GM18498 (cell line): ENCODE results near the gene ABCA9.

Experiments used
- ATAC-seq: cut with Tn5 transposase; IDR thresholded peaks from one replicate; pipeline ENCODE4 v1.9.1; 2021; ENCODE audit warnings: mild to moderate bottlenecking, moderate library complexity; ENCODE audit not compliant: unreplicated experiment

Gene ABCA9

GRCh38 chr17:69069226-69069750 is 8.6 kb upstream of the ABCA9 start:
- ATAC-seq = no peak

- ATAC-seq = no peak
Measured at GRCh38 chr17:69067274-69068047, 6.7 kb upstream of the ABCA9 start.

GRCh38 chr17:69066482-69066881 is 5.8 kb upstream of the ABCA9 start:
- ATAC-seq = no peak

GRCh38 chr17:69065113-69065512 is 4.4 kb upstream of the ABCA9 start:
- no peak for ATAC-seq

- no peak for ATAC-seq
Measured at GRCh38 chr17:69064476-69064875, 3.7 kb upstream of the ABCA9 start.

GRCh38 chr17:69064001-69064400 is 3.3 kb upstream of the ABCA9 start:
- ATAC-seq = no peak

- no peak for ATAC-seq
Measured at GRCh38 chr17:69062860-69063581, 2.3 kb upstream of the ABCA9 start.

- ATAC-seq = no peak
Measured at GRCh38 chr17:69061721-69062556, 1.2 kb upstream of the ABCA9 start.

GRCh38 chr17:69059458-69060175 is 1.1 kb downstream of the ABCA9 start:
- no peak for ATAC-seq

- no peak for ATAC-seq
Measured at GRCh38 chr17:69058165-69058564, 2.6 kb downstream of the ABCA9 start.

- ATAC-seq = no peak
Measured at GRCh38 chr17:69057280-69057679, 3.4 kb downstream of the ABCA9 start.

- ATAC-seq = no peak
Measured at GRCh38 chr17:69056179-69056823, 4.4 kb downstream of the ABCA9 start.

- ATAC-seq = no peak
Measured at GRCh38 chr17:69055334-69055733, 5.4 kb downstream of the ABCA9 start.

- no peak for ATAC-seq
Measured at GRCh38 chr17:69050999-69051775, 9.5 kb downstream of the ABCA9 start.

- ATAC-seq = no peak
Measured at GRCh38 chr17:69048634-69049033, 12.1 kb downstream of the ABCA9 start.

- ATAC-seq = no peak
Measured at GRCh38 chr17:69047368-69048263, 13.1 kb downstream of the ABCA9 start.

- ATAC-seq = no peak
Measured at GRCh38 chr17:69046121-69046807, 14.5 kb downstream of the ABCA9 start.

- ATAC-seq = no peak
Measured at GRCh38 chr17:69045646-69046045, 15.1 kb downstream of the ABCA9 start.
